NCI-H2081 treated with DMSO at 0.1 percent for 48 hours (cell line): ENCODE measurements around the gene MRPL20.
"Not testable (repeated sequence)": the region's sequence is repeated elsewhere in the genome, so short reads cannot be mapped to it uniquely, and the experiment has no call there.

Experiments used
- DNase-seq: peaks from one replicate; lab custom pipeline; 2025; lab: John Stamatoyannopoulos, UW

MRPL20 gene

GRCh38 chr1:1385931-1386330 is 21.2 kb downstream of the MRPL20 start:
- DNase-seq: no peak

DNA sequence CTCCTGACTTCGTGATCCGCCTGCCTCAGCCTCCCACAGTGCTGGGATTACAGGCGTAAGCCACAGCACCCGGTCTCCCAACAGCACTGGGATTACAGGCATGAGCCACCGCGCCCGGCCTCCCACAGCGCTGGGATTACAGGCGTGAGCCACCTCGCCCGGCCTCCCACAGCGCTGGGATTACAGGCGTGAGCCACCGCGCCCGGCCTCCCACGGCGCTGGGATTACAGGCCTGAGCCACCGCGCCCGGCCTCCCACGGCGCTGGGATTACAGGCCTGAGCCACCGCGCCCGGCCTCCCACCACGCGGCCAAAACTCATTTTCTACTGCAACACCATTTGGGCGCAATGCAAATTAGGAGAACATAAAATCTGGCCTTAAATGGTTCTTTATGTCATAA is 21.8 kb downstream of the MRPL20 start:
- DNase-seq: not testable (repeated sequence)

DNA sequence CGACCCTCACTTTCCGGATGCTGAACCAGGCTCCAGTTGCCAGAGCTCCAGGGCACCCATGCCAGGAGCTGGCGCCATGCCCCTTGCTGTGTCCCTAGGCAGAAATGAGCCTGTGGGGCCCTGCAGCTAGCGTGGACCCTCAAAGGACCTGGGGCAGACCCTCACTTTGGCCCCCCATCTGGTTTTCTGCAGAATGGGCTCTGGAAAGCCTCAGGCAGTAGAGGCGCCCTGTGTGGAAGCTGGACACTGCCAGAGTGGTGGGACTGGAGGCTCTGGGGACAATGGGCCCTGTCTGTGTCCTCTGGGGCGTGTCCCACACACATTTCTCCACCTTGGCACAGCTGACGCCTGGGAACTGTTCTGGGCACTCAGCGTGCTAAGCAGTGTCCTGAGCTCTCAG is 25.8 kb downstream of the MRPL20 start:
- no peak for DNase-seq

DNA sequence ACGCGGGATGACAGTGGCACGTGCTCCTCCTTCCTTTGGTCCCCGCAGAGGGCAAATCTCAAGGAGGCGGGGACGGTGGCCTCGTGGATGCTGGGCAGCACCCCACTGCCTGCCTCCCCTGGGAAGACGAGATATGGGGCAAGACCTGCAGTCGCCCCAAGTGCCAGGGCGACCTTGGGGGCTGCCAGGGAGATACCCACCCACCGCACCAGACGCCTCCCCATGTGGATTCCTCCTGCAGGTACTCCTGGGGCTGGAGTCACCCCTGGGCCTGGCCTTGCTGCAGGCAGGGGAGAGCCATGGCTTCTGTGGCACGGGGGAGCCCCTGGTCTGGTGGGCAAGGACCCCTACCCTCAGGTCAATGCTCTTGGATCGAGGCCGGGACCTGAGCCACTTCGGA is 26.2 kb downstream of the MRPL20 start:
- DNase-seq: no peak

- DNase-seq: no peak
These were observed 29.4 kb downstream of the MRPL20 start for GRCh38 chr1:1377540-1378205.

- no peak for DNase-seq
These were observed 30.4 kb downstream of the MRPL20 start for GRCh38 chr1:1376551-1377226.

DNA sequence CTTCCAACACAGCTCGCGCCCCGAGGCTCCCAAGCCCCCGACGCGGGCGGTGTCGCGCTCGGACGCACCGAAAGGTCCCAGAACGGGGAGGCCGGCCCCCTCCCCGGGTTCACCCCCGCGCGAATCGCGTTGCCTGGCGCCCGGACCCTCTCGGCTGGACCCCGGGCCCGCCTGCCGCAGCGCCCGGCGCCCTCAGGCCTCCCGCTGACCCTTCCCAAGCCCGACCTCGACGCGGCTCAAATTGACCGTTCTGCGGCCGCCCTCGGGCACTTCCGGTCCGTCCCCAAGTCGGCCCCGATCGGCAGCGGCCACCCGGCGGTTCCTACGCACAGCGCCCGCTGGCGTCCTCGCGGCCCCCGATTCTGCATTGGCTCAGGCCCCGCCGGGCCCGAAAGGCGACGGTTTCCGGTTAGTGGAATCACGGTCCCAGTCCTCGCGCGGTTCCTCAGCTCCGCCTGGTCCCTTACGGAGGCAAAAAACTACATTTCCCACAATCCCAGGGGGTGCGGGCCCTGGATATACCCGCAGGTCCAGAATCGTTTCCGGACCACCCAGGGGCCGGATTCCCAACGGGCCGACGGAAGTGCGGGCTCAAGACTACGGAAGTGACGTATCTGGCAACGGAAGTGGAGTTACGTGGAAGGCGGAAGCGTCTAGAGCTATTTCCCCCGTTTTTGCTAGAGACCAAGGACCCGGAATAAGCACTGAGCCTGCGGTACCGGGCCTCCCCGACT is 32.0 kb downstream of the MRPL20 start, which contains the start of gene AURKAIP1:
Gene AURKAIP1, minus strand, starts transcription at position 279 of the 734 bp plus-strand sequence. CDS start 451 bp downstream, outside the sequence.
- peak; percentile 94 for DNase-seq

GRCh38 chr1:1374589-1374928 is 32.5 kb downstream of the MRPL20 start:
- no peak for DNase-seq

GRCh38 chr1:1373815-1374588 is 33.1 kb downstream of the MRPL20 start:
- DNase-seq: no peak

- no peak for DNase-seq
These were observed 33.9 kb downstream of the MRPL20 start for GRCh38 chr1:1373051-1373814.

- DNase-seq: peak; percentile 55
These were observed 35.1 kb downstream of the MRPL20 start for GRCh38 chr1:1371746-1372711.

DNA sequence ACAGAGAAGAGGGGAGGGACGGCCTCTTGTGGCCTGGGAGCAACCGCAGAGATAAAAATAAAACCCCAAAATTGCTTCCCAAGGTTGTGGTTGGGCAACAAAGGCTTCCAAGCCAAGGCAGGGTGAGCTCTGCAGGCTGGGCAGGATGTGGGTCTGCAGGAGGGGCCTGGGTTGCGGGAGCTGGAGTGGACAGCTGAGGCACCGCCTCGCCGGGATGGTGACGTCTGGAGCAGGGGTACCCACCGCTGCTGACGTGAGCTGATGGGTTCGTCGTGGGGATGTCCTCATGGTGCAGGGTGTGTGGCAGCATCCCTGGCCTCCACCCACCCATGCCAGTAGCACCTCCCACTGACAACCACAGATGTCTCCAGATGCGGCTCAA is 35.7 kb downstream of the MRPL20 start:
- DNase-seq: no peak

- DNase-seq: no peak
These were observed 36.3 kb downstream of the MRPL20 start for GRCh38 chr1:1370771-1371300.

DNA sequence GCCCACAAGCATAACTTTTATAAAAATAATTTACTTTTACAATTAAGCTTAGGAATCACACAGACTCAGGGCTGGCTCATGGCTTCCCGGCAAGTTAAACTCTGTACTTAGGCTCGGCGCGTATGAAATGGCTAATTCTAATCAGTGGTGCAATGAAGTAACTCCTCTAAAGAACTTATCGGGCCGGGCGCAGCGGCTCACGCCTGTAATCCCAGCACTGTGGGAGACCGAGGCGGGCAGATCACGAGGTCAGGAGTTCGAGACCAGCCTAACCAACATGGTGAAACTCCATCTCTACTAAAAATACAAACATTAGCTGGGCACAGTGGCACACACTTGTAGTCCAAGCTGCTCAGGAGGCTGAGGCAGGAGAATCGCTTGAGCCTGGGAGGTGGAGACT is 37.0 kb downstream of the MRPL20 start:
- not testable (repeated sequence) for DNase-seq

GRCh38 chr1:1367315-1367714 is 39.8 kb downstream of the MRPL20 start:
- DNase-seq: no peak

DNA sequence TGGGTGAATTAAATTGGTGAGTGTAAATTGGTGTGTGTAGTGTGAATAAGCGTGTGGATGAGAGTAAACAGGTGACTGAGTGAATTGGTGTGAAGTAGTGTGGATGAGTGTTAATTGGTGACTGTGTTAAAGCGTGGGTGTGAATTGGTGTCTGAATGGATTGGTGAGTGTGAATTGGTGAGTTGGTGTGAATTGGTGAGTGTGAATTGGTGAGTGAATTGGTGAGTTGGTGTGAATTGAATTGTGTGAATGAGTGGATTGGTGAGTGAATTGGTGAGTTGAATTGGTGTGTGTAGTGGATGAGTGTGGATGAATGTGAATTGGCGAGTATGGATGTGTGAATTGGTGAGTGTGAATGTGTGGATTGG is 40.4 kb downstream of the MRPL20 start:
- DNase-seq: no peak

DNA sequence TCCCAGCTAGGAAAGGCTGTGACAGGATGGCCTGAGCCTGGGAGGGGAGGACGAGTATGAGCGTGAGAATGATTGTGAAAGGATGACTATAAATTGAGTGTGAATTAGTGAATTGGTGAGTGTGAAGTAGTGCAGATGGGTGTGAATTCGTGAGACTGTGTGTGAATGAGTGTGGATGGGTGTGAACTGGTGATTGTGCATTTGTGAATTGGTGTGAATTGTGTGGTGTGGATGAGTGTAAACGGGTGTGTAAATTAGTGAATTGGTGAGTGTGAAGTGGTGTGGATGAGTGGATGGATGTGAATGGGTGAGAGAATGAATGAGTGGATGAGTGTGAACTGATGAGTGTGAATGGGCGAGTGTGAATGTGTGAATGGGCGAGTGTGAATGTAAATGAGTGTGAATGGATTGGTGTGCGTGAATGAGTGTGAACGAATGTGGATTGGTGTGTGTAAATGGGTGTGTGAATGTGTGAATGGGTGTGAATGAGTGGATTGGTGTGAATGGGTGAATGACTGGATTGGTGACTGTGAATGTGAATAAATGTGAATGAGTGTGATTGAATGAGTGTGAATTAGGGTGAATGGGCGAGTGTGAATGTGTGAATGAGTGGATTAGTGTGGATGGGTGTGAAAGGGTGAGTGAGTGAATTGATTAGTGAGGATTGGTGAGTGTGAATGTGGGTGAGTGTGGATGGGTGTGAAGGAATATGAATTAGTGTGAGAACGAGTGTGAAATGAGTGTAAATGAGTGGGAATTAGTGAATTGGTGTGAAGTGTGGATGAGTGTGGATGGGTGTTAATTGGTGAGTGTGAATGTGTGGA is 41.0 kb downstream of the MRPL20 start:
- DNase-seq: no peak

- no peak for DNase-seq
These were observed 42.8 kb downstream of the MRPL20 start for GRCh38 chr1:1364266-1364665.

- no peak for DNase-seq
These were observed 45.1 kb downstream of the MRPL20 start for GRCh38 chr1:1361982-1362423.
